NCI-H510A (cell line): ENCODE data around the gene ACKR2.

Experiments
- DNase-seq: peaks from one replicate; lab custom pipeline; 2025; lab: John Stamatoyannopoulos, UW

Gene ACKR2

DNA sequence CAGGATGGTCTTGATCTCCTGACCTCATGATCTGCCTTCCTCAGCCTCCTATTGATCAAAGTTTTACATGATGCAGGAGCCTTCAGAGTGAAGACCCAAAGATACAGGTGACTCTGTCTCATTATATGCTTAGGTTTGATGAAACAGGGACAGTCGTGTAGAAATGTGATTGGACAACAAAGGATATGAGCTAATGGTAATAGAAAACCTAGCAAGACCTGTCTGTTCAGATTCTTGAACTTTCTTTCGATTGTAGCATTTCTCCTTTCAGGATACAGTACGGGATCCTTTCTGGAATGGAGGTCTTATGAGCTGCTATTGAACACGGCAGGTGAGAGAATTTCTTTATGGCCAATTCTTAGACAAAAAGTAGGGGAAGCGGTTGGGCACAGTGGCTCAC lies at the start of gene ACKR2:
ACKR2 (plus strand) TSS at position 244 of the 400 bp plus-strand sequence. CDS start 55,058 bp downstream, outside the sequence.
- no peak for DNase-seq

DNA sequence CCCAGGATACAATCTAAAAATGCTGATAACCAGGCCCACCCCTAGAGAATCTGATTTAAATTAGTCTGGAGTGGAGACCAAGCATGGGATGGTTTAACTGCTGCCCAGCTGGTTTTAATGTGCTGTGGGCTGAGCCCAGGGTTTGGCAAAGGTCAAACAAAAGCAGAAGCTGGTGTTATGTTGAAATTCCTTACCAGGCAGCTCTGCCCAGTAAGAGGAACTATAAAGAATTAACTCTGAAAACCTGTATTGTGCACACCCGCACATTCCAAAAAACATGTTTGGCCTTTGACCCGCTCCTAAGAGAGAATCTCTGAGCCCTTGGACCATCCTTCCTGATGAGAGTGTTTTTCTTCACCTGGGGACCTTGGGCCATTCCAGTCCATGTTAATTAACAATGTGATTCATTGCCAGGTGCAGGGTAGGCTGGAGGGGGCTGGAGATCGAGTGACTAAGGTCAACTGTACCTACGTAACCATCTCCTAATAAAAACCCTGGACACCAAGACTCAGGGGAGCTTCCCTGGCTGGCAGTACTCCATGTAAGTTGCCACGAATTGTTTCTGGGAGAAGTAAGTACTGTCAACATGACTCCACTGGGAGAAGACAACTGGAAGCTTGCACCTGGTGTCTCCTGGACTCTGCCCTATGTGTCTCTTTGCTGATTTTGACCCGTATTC lies 47.1 kb upstream of the ACKR2 start:
- DNase-seq = no peak

DNA sequence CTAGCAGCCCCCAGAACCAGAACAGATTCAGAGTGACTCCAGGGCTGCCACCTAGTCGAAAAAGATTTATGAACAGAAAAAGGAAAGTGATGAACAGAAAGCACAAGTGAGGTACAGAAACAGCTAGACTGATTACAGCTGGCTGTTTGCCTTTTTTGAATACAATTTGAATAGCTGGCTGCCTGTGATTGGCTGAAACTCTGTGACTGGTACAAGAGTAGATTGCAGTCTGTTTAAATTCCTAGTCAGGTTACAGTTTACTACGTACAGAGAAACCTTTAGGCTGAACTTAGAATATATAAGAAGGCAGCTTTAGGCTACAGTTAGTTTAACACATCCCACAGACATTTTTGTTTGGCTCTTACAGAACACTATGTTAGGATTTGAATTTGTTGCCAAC lies 46.2 kb upstream of the ACKR2 start:
- no peak for DNase-seq

DNA sequence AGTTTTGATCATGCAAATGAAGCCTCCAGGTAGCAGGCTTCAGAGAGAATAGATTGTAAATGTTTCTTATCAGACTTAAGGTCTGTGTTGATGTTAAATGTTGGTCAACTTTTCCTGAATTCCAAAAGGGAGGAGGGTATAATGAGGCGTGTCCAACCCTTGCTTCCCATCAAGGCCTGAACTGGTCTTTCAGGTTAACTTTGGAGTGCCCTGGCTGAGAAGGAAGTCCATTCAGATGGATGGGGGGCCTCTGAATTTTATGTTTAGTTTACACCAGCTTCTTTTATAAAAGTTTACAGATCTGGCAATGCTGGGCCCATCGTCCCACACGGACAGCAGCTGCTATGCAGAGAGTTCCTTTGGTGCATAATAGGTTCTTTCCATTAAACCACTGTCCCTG lies 45.1 kb upstream of the ACKR2 start:
- no peak for DNase-seq

DNA sequence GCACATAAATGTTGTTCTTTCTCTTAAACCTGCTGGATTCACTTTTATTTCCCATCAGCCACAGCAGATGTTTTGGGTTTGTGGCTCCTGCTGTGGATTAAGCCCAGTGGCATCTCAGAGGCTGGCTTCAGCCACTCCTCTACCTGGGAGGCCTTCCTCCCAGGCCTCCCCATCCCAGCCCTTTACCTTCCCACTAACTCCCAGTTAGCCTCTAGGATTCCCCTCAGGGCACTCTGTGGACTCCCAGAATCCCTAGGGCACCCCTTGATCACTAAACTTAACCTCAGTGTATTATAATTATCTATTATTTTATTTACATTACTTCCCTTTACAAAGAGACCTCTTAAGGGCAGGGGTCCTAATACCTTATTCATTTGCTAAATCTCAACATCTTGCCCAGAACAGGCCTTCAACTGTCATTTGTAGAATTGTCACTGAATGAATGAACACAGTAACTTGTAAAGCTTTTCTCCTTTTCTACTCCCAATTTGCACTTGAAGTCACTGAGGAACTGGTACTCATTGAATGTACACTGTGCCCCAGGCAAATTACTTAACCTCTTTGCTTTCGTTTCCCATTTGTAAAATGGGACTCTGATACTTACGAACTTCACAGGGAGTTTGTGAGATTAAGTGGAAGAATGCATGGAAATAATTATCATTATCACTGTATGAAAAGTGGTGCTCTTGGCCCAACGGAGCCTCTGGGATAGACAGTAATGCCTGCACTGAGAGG lies 44.5 kb upstream of the ACKR2 start:
- no peak for DNase-seq

GRCh38 chr3:42769477-42770131 lies 39.6 kb upstream of the ACKR2 start:
- no peak for DNase-seq

DNA sequence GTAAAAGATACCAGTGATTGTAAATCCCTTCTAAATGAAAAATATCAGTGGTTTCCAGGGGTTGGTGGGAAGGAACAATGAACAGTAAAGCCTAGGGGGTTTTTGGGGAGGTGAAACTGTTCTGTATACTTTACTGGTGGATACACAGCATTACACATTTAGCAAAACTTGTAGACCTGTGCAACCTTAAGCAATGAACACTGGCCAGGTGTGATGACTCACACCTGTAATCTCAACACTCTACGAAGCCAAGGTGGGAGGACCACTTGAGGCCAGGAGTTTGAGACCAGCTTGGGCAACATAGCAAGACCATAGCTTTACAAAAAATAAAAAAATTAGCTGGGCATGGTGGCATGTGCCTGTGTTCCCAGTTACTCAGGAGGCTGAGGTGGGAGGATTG lies 38.0 kb upstream of the ACKR2 start:
- DNase-seq = no peak

GRCh38 chr3:42772670-42773408 lies 36.4 kb upstream of the ACKR2 start, which contains the start of gene CCDC13:
TSS of gene CCDC13 (minus strand) at chr3:42773253. CDS start at chr3:42758345, 14,908 bp downstream.
- DNase-seq = peak; percentile 97

DNA sequence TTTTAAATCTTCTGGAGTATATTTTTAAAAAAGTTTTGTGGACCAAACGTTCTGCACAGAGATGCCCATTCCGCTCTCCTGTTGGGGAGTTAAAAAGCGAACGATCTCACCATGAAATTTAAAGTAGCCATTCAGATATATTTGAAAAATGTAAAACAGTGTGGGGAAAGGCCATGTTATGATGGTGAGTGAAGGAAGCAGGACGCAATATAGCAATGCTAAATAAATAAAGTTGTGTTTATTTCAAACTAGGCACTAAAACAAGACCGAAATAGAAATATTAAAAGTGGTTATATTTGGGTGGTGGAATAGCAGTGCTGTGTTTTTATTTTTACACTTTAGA lies 35.9 kb upstream of the ACKR2 start:
- no peak for DNase-seq

DNA sequence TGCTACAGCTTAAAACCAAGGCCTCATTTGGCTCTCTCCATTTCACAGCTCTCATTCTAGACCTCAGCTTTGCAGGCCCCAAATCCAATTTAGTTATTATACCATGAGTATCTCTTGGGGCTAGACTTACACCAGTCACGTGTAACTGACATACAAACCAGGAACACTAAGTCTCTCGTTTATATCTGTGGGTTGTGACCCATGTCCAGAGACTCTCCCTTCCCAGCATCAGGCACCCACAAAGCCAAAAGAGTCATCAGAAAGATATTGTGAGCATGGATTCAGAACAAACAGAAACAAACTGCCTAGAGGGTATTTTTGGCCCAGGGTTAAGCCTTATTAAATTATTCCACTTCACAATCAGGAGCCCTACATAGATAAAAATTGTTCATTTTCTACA lies 30.6 kb upstream of the ACKR2 start:
- no peak for DNase-seq

GRCh38 chr3:42780398-42780797 lies 28.8 kb upstream of the ACKR2 start:
- DNase-seq = no peak

- DNase-seq = peak; percentile 26
Measured at GRCh38 chr3:42780892-42781700, 28.1 kb upstream of the ACKR2 start.

GRCh38 chr3:42786212-42786611 lies 23.0 kb upstream of the ACKR2 start:
- no peak for DNase-seq

GRCh38 chr3:42786631-42787030 lies 22.6 kb upstream of the ACKR2 start:
- no peak for DNase-seq

- DNase-seq = no peak
Measured at GRCh38 chr3:42790714-42791229, 18.5 kb upstream of the ACKR2 start.

DNA sequence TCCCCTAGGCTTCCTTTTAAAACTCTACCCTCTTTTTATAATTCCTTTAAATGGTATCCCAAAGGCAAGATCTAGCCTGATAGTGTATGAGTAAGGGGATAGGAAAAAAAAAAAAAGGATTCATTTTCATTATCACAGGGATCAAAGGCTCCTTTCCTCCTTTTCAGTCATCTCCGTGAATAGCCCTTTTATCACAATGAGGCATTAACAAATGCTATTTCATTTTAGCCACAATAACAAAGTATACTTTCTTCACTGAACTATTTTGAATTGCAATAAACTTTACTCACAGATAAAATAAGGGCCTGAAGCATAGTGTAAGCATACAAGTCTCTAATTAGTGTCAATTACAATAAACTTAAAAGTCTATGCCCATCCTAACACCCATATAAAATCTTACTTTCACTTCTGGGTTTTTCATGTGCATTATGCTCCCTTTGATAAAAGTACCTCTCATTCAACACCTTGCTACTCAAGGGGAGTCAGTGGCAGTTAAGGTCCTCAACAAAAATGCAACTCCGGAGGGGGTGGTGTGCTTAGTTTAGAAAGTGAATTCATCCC lies 13.5 kb upstream of the ACKR2 start:
- no peak for DNase-seq

GRCh38 chr3:42796332-42796885 lies 12.8 kb upstream of the ACKR2 start:
- no peak for DNase-seq

- DNase-seq = no peak
Measured at GRCh38 chr3:42799376-42799775, 9.9 kb upstream of the ACKR2 start.

DNA sequence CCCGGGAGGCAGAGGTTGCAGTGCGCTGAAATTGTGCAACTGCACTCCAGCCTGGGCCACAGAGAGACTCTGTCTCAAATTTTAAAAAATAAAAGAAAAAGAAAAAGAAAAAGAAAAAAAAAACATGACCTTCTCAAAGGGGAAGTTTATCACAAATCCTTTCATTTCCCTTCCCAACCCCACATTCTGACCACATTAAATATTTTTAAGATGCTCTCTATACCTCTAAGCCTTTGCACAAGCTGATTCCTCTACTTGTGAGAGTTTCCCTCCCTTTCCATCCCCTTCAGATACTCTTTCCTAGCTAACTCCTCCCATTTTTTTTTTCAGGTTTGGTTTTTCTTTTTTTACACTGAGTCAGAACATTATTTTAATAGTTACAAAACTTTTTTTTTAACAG lies 9.0 kb upstream of the ACKR2 start:
- no peak for DNase-seq

- no peak for DNase-seq
Measured at GRCh38 chr3:42801048-42801620, 8.1 kb upstream of the ACKR2 start.
